H9 (cell line): ENCODE measurements around the gene PM20D1. TPM values are rescaled to one million over a fixed set of nuclear protein-coding genes. Genes with fewer than 3 reads are reported as not detected.

Source experiments
- DNase-seq: peaks from one replicate; pipeline ENCODE4 v3.0.0-alpha.2; 2017
- H2AFZ ChIP-seq: one replicate; pipeline ENCODE4 v1.6.1; 2013; ENCODE audit warnings: mild to moderate bottlenecking, low read length, control low read depth, moderate library complexity
- H2AK5ac ChIP-seq: 2 replicates; pipeline ENCODE4 v1.6.1; 2013; ENCODE audit warnings: low read length, control low read depth, mixed read lengths; ENCODE audit not compliant: insufficient read length
- H2BK120ac ChIP-seq: one replicate; pipeline ENCODE4 v1.6.1; 2013; ENCODE audit warnings: low read depth, mild to moderate bottlenecking, low read length, control low read depth, inconsistent platforms; ENCODE audit not compliant: poor library complexity, severe bottlenecking
- H2BK12ac ChIP-seq: 2 replicates; pipeline ENCODE4 v1.6.1; 2013; ENCODE audit warnings: low read length, control low read depth, mixed read lengths, low read depth; ENCODE audit not compliant: insufficient read length
- H2BK15ac ChIP-seq: 2 replicates; pipeline ENCODE4 v1.6.1; 2013; ENCODE audit warnings: low read depth, low read length, control low read depth
- H2BK20ac ChIP-seq: one replicate; pipeline ENCODE4 v1.6.1; 2013; ENCODE audit warnings: low read depth, mild to moderate bottlenecking, low read length, control low read depth, inconsistent platforms; ENCODE audit not compliant: poor library complexity, severe bottlenecking
- H2BK5ac ChIP-seq: 2 replicates; pipeline ENCODE4 v1.6.1; 2013; ENCODE audit warnings: low read length, control low read depth, mixed read lengths; ENCODE audit not compliant: insufficient read length
- H3K14ac ChIP-seq: 2 replicates; pipeline ENCODE4 v1.6.1; 2013; ENCODE audit warnings: low read length, control low read depth; ENCODE audit not compliant: insufficient read depth
- H3K18ac ChIP-seq: 2 replicates; pipeline ENCODE4 v1.6.1; 2013; ENCODE audit warnings: low read depth, mild to moderate bottlenecking, mixed read lengths, low read length, control low read depth; ENCODE audit not compliant: insufficient read length
- H3K23ac ChIP-seq: 2 replicates; pipeline ENCODE4 v1.6.1; 2013; ENCODE audit warnings: low read length, control low read depth, mixed read lengths, low read depth; ENCODE audit not compliant: insufficient read length
- H3K23me2 ChIP-seq: 2 replicates; pipeline ENCODE4 v1.6.1; 2013; ENCODE audit warnings: low read depth, mild to moderate bottlenecking, mixed read lengths, low read length, control low read depth; ENCODE audit not compliant: insufficient read length, poor library complexity, severe bottlenecking
- H3K27ac ChIP-seq: 2 replicates; pipeline ENCODE4 v1.5.1; 2013; ENCODE audit warnings: low read length, control low read depth, mixed read lengths, low read depth; ENCODE audit not compliant: insufficient read length
- H3K27me3 ChIP-seq: 2 replicates; pipeline ENCODE4 v1.6.1; 2013; ENCODE audit warnings: low read length, control low read depth, inconsistent platforms; ENCODE audit not compliant: insufficient read depth
- H3K4ac ChIP-seq: 2 replicates; pipeline ENCODE4 v1.6.1; 2013; ENCODE audit warnings: low read depth, mild to moderate bottlenecking, control low read depth, inconsistent platforms, low read length, moderate library complexity
- H3K4me1 ChIP-seq: 2 replicates; pipeline ENCODE4 v1.6.1; 2013; ENCODE audit warnings: low read length, control low read depth, inconsistent platforms; ENCODE audit not compliant: insufficient read depth
- H3K4me2 ChIP-seq: 2 replicates; pipeline ENCODE4 v1.6.1; 2013; ENCODE audit warnings: low read length, control low read depth, mixed read lengths; ENCODE audit not compliant: insufficient read length, insufficient read depth
- H3K56ac ChIP-seq: 2 replicates; pipeline ENCODE4 v1.6.1; 2013; ENCODE audit warnings: low read depth, mild to moderate bottlenecking, mixed read lengths, low read length, control low read depth; ENCODE audit not compliant: insufficient read length
- H3K79me1 ChIP-seq: 2 replicates; pipeline ENCODE4 v1.6.1; 2013; ENCODE audit warnings: low read depth, mild to moderate bottlenecking, moderate library complexity, low read length, control low read depth, inconsistent platforms; ENCODE audit not compliant: insufficient read depth, poor library complexity, severe bottlenecking
- H3K79me2 ChIP-seq: 2 replicates; pipeline ENCODE4 v1.6.1; 2013; ENCODE audit warnings: low read length, control low read depth, inconsistent platforms; ENCODE audit not compliant: insufficient read depth
- H3K9ac ChIP-seq: 2 replicates; pipeline ENCODE4 v1.6.1; 2013; ENCODE audit warnings: low read length, control low read depth, mixed read lengths; ENCODE audit not compliant: insufficient read length; ENCODE audit errors: extremely low read depth
- H3K9me3 ChIP-seq: one replicate; pipeline ENCODE4 v1.6.1; 2013; ENCODE audit warnings: low read depth, low read length, inconsistent platforms; ENCODE audit not compliant: control insufficient read depth
- H3T11ph ChIP-seq: one replicate; pipeline ENCODE4 v1.6.1; 2013; ENCODE audit warnings: mild to moderate bottlenecking, low read length, control low read depth, inconsistent platforms
- H4K20me1 ChIP-seq: one replicate; pipeline ENCODE4 v1.6.1; 2013; ENCODE audit not compliant: control insufficient read depth, insufficient read length, insufficient read depth
- H4K5ac ChIP-seq: 2 replicates; pipeline ENCODE4 v1.6.1; 2013; ENCODE audit warnings: low read depth, mild to moderate bottlenecking, mixed read lengths, low read length, control low read depth; ENCODE audit not compliant: insufficient read length
- H4K8ac ChIP-seq: replicated peaks from 2 replicates; pipeline ENCODE4 v1.6.1; 2013; ENCODE audit warnings: low read length, control low read depth, mixed read lengths, low read depth; ENCODE audit not compliant: insufficient read length
- H4K91ac ChIP-seq: 2 replicates; pipeline ENCODE4 v1.6.1; 2013; ENCODE audit warnings: low read depth, mild to moderate bottlenecking, moderate library complexity, mixed read lengths, low read length, control low read depth; ENCODE audit not compliant: insufficient read length
- H3K27ac Mint-ChIP-seq, 3 experiments: 2 replicates in 2 of 3; 3 replicates in 1 of 3; pipeline ENCODE4 v1.8.0; 2020 to 2021; ENCODE audit warnings: mixed read lengths in 3 of 3, mild to moderate bottlenecking in 1 of 3, moderate library complexity in 1 of 3
- H3K27me3 Mint-ChIP-seq: 2 replicates; pipeline ENCODE4 v1.8.0; 2021; ENCODE audit warnings: low read depth, mild to moderate bottlenecking, moderate library complexity, mixed read lengths
- H3K36me3 Mint-ChIP-seq, 3 experiments: 2 replicates in 2 of 3; 3 replicates in 1 of 3; pipeline ENCODE4 v1.8.0; 2020 to 2021; ENCODE audit warnings: low read depth in 3 of 3, mixed read lengths in 3 of 3; ENCODE audit not compliant: insufficient read depth in 1 of 3
- H3K4me1 Mint-ChIP-seq, 2 experiments: 2 replicates each; pipeline ENCODE4 v1.8.0; 2020; ENCODE audit warnings: mixed read lengths in 2 of 2
- H3K4me3 Mint-ChIP-seq, 2 experiments: 2 replicates in 1 of 2; 3 replicates in 1 of 2; pipeline ENCODE4 v1.8.0; 2020 to 2021; ENCODE audit warnings: mild to moderate bottlenecking in 2 of 2, mixed read lengths in 2 of 2, moderate library complexity in 1 of 2
- H3K9me3 Mint-ChIP-seq, 2 experiments: 2 replicates in 1 of 2; 3 replicates in 1 of 2; pipeline ENCODE4 v1.8.0; 2020; ENCODE audit warnings: mild to moderate bottlenecking in 2 of 2, mixed read lengths in 2 of 2, moderate library complexity in 1 of 2
- WGBS: extraction: QIAGEN DNeasy Blood & Tissue Kit; methylation state at CpG from one replicate; pipeline ENCODE4 v1.1.7; 2013; ENCODE audit warnings: missing lambda C conversion rate, low lambda C conversion rate, mixed read lengths; ENCODE audit not compliant: insufficient read length; ENCODE audit errors: extremely low coverage; 5-methylcytosine and 5-hydroxymethylcytosine counted together
- total RNA-seq: library from RNA; stranded (reverse); gene quantifications from 2 replicates; pipeline ENCODE4 v1.2.1, GENCODE V29; 2021
- TF ChIP-seq, protein P1 (sequence below): fragments of 200-600 bp; sonication (generic); conservative IDR thresholded peaks from 3 replicates; pipeline ENCODE4 v1.8.0; 2021; ENCODE audit warnings: antibody characterized with exemption, mild to moderate bottlenecking

Gene PM20D1
- total RNA-seq, 1 experiment from 2014 or later = not detected

DNA sequence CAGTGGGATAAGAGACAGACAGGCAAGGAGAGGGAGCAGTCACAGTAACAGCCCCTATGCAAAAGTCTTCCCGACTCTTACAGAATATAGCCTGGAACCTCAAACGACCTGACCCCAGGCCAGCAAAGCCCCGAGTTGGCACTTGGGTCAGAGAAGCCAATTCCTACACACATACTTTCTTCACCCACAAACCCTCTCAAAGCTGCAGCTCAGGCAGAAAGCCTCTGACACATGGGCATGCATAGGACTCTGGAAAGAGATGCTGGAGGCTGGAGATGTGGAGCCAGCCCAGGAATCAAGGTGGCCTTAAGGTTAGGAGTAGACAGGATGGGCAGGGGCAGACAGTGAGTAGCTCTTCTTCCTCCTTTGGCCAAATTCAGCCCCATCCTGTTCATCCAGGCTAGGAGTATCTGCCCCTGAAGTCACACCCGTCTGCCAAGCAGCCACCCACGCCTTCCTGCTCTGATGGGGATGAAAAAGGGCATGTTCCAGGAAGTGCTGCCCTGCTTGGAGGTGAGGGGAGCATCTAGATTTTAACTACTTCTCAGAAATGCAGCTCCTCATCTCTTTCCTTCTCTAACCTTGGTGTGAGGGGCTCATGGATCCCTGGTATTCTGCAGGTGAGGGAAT is 44.7 kb downstream of the PM20D1 start:
- peaks cover 24 to 32% (median 28%) of the 10 kb centered on the region in 3 experiments for H3K36me3 Mint-ChIP-seq
- Histone ChIP-seq H3K23me2 (no peaks in the 10 kb centered on the region), H2BK120ac (no peak overlapping the region), H3K4ac (no peak overlapping the region), H2AFZ (no peak overlapping the region), H3K23ac (no peak overlapping the region), H2AK5ac (no peak overlapping the region), H4K91ac (no peak overlapping the region), H3K56ac (no peak overlapping the region), H4K5ac (no peak overlapping the region), H3K18ac (no peak overlapping the region), H3K4me1 (no peaks in the 10 kb centered on the region), H3K79me1 (peaks cover 6% of the 10 kb centered on the region), H2BK20ac (no peak overlapping the region), H3K4me2 (no peak overlapping the region), H3K79me2 (no peaks in the 10 kb centered on the region), H3K27ac (no peak overlapping the region), H3K27me3 (no peaks in the 10 kb centered on the region), H2BK12ac (no peak overlapping the region), H3K9ac (no peak overlapping the region), H2BK5ac (no peak overlapping the region), H3K14ac (no peak overlapping the region), H2BK15ac (no peak overlapping the region), H3K9me3 (no peaks in the 10 kb centered on the region), H3T11ph (no peak overlapping the region), H4K20me1 (no peaks in the 10 kb centered on the region), H4K8ac (no peak overlapping the region)
- peaks cover 15 to 21% of the 10 kb centered on the region in 2 experiments for H3K4me1 Mint-ChIP-seq
- no peaks in the 10 kb centered on the region for H3K27me3 Mint-ChIP-seq
- DNase-seq = no peak
- no peak overlapping the region for H3K4me3 Mint-ChIP-seq
- H3K9me3 Mint-ChIP-seq = no peaks in the 10 kb centered on the region
- WGBS = no CpG with 5 or more reads among the region's 5 CpGs
- no peak overlapping the region; a peak in 1 of 7 replicates for H3K27ac Mint-ChIP-seq
- TF ChIP-seq, protein P1, sequence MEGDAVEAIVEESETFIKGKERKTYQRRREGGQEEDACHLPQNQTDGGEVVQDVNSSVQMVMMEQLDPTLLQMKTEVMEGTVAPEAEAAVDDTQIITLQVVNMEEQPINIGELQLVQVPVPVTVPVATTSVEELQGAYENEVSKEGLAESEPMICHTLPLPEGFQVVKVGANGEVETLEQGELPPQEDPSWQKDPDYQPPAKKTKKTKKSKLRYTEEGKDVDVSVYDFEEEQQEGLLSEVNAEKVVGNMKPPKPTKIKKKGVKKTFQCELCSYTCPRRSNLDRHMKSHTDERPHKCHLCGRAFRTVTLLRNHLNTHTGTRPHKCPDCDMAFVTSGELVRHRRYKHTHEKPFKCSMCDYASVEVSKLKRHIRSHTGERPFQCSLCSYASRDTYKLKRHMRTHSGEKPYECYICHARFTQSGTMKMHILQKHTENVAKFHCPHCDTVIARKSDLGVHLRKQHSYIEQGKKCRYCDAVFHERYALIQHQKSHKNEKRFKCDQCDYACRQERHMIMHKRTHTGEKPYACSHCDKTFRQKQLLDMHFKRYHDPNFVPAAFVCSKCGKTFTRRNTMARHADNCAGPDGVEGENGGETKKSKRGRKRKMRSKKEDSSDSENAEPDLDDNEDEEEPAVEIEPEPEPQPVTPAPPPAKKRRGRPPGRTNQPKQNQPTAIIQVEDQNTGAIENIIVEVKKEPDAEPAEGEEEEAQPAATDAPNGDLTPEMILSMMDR = no peak
